ENCODE measurements around the gene RASSF5.
A peak's percentile ranks its signal among the peaks of the same experiment; 100 is the strongest.

Gene RASSF5

DNA sequence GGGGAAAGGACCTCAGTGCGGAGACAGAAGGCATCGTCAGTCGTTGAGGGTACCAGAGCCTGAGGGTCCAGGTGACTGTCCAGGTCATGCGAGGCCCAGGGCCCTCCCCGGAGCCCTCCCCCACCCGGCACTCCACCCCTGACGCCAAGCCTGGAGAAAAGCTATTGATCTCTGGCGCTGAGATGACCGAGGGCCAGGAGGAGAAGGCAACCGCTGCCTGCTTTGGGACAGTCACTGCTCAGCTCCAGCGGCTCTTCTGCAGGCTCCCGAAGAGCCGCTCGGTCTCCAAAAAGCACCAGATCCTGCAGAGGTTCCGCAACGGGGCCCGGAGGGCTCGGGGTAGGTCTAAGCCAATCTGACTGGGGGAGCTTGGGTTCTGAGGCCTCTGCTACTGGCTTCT lies 10.9 kb downstream of the RASSF5 start:
- no peak for DNase-seq

DNA sequence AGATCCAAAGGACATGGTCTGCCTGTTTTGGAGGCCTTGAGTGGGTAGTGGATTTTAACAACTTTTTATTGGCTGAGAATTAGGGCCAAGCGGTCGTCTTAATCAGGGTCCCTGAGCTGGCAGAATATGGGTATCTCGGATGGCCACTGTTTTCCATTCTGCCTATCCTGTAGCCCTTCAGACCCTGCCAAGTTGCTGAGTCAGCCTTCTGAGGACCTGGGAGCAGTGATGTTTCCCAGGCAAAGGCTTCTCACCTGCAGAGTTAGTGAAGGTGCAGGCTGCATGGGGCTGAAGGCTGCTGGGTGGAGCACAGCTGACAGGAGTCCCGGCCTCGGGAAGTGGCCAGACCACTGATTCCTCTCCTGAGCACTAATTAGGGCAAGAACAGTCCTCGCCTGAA lies 11.4 kb downstream of the RASSF5 start:
- no peak for DNase-seq

DNA sequence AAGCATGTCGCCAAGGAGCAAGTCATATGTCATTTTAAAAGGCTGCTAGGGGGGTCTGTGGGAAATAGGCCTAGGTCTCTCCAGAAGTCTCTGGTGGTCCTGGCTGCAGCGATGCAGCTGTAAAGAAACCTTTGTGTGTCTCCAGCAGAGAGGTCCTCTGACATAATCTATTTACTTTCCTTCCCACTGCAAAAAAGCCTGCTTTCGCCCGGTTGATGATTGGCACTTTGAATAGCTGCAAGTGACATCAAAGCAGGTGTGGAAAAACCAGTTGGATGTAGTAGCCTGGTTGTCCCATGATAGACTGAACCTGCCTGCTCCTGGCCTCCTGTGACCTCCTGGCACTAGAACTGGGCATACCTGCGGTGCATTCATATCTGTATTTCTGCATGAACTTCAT lies 13.8 kb downstream of the RASSF5 start:
- DNase-seq: no peak

DNA sequence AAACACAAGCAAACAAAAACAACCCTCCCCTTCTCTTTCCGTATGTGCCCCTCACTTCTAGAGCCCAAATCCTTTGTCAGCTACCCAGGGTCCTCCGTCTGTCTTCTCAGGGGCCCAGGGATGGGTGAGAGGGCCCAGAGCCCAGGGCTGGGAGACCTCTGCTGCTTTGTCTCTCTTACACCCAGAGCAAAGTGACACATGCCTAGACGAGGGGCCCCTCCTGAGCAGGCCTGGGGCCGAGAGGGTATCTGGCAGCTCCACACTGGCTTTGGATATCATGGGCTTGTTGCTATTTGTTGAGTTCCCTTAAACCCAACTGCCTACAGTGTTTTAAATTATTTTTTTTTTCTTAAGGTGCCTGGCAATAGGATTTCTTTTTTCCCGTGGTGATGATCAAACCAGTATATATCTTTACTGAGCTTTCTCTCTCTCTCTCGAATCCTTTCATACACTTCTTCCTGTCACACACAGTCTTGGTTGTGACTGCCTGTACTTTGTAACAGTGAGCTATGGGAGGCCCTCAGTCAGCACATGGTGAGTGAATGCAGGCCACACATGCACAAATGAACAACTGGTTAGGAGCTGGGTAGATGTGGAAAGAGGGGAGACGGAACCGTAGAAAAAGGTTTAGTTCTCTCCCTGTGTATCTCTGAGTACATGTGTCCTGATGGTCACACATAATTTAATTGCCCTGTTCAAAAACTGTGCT lies 14.5 kb downstream of the RASSF5 start:
- no peak for DNase-seq

DNA sequence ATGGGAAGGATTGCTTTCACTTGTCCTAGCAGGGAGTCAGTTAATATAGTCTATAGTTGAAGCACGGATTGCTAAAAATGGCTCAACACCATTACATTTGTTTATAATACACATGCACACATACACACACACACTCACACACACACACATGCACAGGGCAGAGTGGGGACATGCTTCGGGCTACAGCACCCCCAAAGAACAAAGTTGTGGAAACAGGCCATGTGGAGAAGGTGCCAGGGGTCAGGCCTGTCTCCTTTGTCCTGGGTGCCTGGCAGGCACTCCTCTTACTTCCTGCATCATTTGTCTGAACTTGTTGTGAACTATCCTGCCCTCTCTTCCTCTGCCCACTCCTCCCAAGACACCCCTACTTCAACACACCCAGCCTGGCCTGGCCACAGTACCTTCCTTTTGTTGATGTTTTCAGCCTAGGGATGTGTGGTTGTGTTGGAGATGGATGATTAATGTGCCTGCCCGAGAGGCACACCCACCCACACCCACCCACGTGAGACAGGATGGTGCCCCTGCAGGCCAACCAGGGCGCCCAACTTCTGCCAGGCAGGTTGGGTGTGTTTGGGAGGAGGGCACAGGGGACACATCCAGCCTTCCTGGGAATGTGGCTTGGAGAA lies 17.5 kb downstream of the RASSF5 start:
- DNase-seq: no peak

- no peak for DNase-seq
Measured at GRCh38 chr1:206526064-206526911, 19.0 kb downstream of the RASSF5 start.

GRCh38 chr1:206529425-206529824 lies 22.1 kb downstream of the RASSF5 start:
- no peak for DNase-seq

- DNase-seq: no peak
Measured at GRCh38 chr1:206532368-206532767, 25.0 kb downstream of the RASSF5 start.

DNA sequence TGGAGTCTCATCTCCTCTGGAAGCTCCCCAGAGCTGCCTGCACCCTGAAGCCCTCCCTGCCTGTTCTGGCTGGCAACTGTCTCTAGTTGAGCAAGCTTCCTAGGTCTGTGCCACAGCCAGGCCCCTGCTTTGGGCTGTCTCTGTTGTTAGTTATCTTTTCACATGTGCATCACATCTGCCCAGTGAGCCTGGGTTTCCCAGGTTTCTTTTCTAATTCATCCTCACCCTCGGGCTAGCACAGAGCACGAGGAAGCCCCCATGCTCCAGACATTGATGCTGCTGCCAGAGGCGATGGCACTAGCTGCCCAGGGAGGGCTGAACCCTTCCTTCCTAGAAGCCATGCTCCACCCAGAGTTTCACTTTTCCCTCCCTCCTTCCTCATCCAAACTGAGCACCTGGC lies 27.2 kb downstream of the RASSF5 start:
- DNase-seq: no peak

DNA sequence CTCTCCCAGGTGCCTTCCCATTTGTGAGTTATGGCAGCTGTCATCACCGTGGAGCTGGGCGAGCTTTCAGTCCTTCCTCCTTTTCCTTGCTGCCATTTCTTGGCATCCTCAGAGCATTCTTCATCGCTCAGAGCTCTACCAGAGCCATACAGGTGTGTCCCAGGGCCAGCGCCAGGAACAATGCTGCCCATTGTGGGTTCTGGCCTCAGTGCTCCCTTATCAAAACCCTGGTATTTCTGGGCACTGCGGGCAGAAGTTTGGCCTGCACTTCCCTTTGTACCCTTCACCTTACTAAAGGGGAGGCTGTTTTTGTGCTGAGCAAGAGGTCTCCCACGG lies 28.5 kb downstream of the RASSF5 start:
- DNase-seq: no peak

GRCh38 chr1:206537141-206537540 lies 29.8 kb downstream of the RASSF5 start:
- peak; percentile 26 for DNase-seq

DNA sequence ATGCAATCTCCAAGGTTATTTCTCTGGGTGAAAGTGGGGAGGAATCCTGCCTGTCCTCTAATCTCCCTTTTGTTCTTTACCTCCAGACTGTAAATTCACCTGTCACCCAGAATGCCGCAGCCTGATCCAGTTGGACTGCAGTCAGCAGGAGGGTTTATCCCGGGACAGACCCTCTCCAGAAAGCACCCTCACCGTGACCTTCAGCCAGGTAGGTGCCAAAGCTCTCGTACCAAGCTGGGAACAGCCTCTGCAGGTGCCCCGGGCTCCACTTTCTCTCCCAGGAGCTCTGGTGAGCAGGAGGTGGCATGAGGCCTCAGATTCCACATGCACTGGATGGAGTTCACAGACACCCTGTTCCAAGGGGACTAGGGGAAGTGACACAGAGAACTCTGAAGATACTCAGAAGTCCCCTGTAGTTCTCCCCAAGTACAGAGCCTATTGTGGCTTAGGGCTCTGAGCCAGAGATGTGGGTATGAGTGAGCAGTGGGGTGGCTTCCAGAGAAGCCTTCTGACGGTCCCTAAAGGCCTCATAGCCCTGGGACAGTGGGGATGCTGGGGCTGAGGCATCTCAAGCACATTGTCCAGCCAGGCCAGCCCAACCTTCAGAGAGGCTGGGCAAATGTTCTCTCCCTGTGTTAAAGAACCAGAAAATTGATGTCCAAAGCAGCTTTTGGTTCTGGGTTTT lies 30.9 kb downstream of the RASSF5 start:
- no peak for DNase-seq

- no peak for DNase-seq
Measured at GRCh38 chr1:206538901-206539640, 31.7 kb downstream of the RASSF5 start.

DNA sequence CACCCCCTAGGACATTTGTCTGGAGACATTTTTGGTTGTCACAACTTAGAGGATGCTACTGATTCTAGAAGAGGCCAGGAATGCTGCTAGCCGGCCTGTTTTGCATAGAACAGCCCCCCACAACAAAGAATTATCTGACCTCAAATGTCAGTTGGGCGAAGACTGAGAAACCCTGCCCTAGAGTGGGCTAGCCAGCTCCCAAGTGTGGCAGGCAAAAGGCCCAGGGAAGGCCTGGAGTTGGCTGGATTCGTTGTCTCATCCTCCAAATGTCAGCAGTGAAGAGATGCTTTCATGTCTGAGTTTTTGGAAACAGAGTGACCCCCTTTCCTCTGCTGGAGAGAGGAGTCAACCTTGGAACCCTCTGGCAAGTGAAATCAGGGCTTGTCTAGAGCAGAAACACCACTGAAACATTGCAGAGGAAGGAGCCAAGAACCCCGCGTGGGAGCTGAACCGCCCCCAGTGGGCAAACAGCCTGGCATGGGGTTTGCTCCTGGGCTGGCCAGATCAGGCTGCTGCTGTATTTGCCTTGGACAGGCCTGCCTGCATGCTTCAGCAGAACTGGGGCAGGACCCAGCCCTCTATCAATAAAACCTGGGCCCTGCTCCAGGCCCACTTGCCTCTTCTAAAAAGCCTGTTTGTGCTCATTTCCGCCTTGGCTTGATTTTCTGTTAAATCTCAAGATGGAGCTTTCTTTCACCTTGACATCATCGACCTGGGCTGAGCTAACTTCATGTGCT lies 32.9 kb downstream of the RASSF5 start:
- DNase-seq: no peak

- DNase-seq: no peak
Measured at GRCh38 chr1:206541236-206541833, 34.0 kb downstream of the RASSF5 start.

DNA sequence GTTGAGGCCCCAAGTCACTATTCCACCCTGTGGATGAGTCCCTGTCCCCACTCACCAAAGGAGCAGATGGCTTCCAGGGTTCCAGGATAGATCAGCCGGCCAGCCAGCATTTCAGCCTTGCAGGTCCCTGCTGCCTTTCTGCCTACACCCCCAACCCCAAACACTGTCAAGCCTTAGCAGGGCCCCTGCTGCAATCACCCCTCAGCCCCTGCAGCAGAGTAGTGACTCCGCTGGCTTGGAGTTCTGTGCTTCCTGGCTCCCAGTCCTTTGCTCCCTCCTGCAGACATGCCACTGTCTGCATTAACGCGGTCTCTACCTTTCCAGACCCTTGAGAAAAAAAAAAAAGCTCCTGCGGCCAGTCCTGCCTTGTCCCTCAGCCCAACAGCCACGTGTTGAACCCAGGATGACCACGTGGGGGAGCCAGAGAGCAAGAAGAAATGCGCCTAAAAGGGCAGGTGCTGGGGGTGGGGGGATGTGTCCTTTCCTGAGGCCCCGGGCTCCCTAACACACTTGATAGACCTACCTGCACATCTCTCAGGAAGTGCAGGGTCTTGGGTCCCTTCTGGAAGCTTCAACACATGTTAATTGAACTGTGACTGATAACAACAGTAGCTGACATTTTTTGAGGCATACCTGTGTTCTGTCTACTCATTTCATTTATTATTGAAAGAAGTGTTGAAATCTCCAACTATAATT lies 37.4 kb downstream of the RASSF5 start:
- peak; percentile 58 for DNase-seq

DNA sequence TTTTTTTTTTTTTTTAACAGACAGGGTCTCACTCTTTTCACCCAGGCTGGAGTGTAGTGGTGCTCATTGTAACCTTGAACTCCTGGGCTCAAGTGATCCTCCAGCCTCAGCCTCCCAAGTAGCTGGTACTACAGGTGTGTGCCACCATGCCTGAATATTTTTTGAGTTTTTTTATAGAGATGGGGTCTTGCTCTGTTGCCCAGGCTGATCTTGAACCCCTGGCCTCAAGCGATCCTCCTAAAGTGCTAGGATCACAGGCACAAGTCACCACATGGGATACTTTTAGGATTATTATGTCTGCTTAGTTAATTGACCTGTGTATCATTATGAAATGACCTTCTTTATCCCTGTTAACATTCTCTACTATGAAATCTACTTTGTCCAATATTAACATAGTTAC lies 38.0 kb downstream of the RASSF5 start:
- DNase-seq: no peak

- DNase-seq: no peak
Measured at GRCh38 chr1:206547104-206547503, 39.8 kb downstream of the RASSF5 start.

DNA sequence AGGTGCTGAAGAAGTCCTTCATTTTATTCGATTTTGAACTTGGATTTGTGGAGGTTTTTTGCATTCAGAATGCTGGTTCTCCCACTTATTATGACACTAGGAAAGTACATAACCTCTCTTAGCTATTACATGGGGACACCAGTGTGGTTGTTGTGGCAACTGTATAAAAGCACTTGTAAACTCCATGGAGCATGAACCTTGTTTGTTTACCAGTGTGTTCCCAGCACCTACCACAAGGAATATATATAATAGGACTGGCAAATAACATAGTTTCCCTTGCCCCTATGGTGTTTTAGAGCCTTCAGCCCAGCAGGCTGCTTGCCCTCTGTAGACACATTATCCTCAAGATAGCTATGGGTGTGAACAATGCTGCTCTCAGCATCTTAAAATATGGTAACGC lies 43.1 kb downstream of the RASSF5 start:
- no peak for DNase-seq

DNA sequence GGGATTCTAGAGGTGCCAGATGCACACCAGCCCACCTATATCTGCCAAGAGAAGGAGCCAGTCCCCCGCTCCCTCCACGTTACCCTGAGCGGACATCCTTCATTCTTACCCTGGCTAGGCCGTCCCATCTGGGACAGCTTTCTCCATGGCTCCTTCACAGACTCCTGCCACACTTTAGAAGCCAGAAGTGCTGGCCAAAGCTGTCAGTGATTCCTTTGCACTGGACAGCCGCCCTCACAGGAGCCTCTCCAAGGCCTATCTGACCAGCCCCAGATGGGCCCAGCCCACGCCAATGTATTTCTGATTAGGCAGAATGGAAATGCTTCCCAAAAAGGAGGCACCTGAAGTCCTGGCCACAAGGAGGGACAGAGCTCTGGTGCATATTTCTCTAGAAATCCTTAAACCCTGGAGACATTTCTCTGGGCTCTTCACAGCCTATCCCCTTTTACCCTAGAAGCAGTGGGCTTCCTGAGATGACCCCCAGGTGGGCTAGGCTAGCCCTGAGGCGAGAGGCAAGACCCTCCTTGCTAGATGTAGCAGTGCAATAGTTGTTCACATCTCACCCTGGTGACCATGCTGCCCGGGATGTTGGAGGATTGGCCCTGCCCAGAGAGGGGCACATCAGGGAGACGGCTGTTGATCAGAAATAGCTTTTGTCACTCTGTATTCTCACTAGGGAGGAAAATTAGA lies 44.1 kb downstream of the RASSF5 start:
- DNase-seq: no peak

DNA sequence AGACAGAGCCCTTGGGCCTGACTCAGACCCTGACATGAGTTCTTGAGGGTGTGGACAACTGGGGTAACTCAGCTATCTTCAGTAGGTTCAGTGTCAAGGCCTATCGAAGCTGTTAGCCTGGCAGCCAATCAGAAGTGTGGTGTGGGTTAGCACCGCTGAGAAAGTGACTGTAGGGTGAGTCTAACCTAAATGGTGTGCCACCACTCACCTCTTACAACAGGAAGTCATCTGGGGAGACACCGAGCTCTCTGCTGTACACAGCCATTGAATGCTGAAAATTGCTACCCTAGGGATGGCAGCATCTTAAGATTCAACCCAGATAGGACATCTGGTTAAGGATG lies 44.6 kb downstream of the RASSF5 start:
- no peak for DNase-seq

Data from EL (cell line).